ENCODE data around the gene SLC7A5.

GRCh38 chr16:87817910-87818309 lies 51.4 kb downstream of the SLC7A5 start:
- TF ChIP-seq CTCF (IDR thresholded peaks at IDR 0.05) (no peak), POLR2A (IDR thresholded peaks at IDR 0.05) (no peak), POLR2AphosphoS5 (IDR thresholded peaks at IDR 0.05) (no peak), EP300 (IDR thresholded peaks at IDR 0.05) (no peak)
